Activated naive CD8-positive, alpha-beta T cell treated with anti-CD3 and anti-CD28 coated beads, Interleukin-2, amount 50 U/mL, for 16 hours (primary cell): Measurements from ENCODE around the gene AGBL1.
"Not testable (repeated sequence)": the region's sequence is repeated elsewhere in the genome, so short reads cannot be mapped to it uniquely, and the experiment has no call there.

ENCODE experiments used
- DNase-seq: peaks from one replicate; pipeline ENCODE4 v3.0.0-alpha.2; 2020; ENCODE audit warnings: low read depth, low spot score

Gene AGBL1

DNA sequence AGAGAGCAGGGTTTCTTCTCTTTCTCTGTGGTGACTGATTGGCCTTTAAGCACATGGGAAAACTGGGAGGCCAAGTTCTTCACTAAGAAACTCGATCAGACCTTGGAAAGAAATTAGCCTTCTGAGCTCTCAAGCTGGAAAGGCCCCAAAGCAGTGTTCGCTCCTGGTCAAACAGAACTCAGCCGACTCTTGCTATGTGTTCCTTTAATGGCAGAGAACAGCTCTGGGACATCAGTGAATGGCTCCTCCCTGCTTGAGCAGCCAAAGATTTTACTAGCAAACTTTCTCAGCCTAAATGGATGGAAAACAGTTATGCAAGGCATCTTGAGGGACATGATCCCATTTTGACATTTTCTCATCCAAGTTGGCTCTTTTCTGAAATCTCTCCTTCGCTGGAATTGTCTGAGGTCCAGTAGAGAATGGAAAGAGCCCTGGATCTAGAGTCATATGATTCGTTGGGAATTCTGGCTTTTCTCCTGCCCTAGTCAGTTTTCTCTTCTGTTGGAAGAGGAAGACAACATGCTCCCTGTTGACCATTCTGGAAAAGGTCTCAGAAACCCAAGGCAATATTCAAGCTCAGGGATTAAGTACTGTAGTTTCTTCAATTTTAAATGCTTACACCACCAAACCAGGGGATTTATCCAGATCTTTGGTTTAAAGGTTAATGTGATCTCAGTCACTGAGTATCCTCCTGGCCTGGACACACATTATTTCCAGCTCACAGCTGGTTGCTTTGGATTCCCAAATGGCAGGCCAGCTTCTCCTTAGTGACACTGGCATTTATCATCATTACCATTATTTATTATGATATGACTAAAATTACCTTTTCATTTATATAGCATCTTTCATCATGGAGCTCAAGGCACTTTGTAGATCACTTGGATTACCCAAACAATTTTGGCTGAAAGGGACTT is 319.6 kb downstream of the AGBL1 start:
- no peak for DNase-seq

DNA sequence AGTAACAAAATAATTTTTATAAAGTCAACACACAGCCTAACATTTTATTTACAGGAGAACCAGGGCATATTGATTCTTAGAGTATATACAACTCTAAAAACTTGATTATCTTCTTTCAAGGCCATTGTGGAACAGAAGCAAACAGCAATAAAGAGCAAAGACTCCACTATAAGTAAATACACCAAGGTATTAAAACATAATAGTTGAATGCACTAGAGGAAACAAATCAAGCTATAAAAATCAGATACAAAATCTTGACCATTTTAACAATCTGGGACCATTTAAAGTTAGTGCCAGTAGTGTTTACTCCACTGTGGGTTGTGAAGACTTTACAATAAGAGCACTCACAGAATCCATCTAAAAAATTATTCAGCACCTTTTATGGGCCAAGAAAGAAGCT is 323.6 kb downstream of the AGBL1 start:
- no peak for DNase-seq

DNA sequence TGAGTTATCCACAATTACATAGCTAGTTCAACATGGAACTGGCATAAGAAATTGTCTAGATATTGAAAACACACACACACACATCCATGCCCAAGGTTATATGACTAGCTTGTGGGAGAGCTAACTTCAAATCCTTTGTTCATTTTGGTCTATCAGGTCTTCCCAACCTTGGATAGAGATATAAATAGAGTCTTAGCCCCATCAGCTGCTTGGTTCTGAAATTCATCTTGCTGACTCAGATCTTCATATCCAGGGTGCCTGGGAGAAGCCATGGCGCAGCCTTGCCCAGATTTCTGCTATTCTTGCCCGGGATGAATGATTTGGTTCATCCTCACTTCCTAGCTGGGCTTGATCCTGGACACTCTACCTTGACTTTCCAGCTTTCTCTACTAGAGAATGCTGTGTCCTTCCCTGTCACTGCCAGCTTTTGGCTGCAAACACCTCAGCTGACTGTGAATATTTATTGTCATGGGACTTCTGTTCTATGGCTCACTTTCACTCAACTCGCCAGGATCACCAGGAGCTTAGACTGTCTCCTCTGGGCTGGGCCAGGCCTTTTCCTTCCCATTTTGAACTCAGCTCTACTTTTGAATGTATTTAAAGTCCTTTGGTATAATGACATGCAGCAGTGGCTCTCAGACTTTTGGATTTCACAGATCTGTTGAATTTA is 324.4 kb downstream of the AGBL1 start:
- no peak for DNase-seq

DNA sequence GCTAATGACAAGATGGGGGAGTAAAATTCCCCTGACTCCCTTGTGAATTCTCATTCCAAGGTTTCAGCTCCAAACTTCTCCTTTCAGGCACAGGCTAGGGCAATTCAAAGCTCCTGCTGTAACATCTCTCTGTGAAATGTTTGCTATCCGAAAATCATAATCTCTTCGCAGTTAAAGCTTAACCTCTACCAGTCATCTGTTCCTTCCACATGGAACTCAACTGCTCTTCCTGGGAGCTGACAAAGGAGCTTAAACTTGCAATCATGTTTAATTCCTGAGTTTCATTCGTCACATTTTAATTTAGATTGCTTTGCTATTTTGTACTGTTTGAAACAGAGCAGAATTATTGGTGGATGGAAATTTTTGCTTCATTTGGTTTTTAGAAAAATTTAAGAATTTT is 328.6 kb downstream of the AGBL1 start:
- no peak for DNase-seq

DNA sequence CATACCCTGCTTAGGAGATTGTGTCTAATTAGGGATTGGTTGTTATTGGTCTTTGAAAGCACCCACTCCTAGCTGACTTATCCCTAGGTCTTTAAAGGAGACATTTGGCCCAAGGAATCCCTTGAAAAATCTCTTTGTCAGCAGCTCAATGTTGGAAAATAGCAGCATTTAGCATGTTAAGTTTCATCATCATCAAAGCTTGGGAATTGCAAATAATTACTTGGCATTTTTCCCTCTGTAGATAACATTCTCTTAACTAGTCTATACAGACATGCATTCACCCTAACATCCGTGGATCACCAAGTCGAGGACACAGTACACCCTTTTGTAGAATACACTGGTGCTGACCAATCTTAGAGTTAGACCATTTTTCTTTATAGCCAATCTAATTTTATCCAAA is 332.2 kb downstream of the AGBL1 start:
- DNase-seq, result no peak

DNA sequence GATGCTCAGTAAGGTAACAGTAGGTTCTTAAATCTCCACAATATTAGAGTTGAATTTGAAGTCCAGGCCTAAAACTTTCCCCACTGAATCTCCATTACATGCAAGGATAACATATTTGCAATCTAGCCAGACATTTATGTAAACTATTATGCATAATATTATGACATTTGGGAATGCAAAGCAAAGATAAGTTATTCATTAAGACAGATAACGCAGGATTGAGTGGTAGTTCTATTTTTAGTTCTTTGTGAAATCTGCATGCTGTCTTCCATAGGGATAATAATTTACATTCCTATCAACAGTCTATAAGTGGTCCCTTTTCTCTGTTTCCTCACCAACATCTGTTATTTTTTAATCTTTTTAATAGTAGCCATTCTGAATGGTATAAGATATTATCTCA is 333.5 kb downstream of the AGBL1 start:
- DNase-seq, result no peak

DNA sequence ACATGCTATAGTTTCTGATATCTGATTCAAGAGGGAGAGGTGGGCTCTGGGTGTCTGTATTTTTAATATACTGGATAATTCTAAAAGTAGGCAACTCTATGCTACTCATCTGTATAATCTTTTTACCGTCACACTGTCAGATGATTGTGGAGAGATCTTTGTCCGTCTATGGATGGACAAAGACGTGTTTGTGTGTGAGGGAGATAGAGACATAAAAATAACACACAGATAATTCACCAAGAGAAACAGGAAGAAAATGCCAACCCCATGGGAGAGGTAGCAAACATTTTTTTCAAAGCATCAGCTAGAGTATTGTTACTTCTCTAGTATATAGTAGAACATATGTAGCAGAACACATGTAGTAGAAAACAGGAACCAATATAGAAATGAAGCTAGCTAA is 346.1 kb downstream of the AGBL1 start:
- no peak for DNase-seq

DNA sequence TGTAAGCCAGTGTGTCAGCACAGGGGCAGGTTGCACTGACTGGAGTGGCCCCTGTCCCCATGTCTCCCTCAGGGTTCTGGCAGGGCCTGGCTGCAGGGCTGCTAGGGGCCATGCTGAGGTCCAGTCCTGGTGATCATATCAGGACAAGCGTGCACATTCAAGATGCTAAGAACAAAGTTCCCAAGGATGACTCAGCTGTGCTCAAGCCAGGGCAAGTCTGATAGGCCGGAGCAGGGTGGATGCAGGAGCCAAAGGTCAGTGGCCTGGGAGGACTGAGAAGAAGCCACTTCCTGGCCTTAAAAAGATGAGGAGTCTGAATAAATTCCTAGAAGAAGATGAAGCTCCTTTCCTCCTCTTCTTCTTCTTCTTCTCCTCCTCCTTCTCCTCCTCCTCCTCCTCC is 353.2 kb downstream of the AGBL1 start:
- no peak for DNase-seq

DNA sequence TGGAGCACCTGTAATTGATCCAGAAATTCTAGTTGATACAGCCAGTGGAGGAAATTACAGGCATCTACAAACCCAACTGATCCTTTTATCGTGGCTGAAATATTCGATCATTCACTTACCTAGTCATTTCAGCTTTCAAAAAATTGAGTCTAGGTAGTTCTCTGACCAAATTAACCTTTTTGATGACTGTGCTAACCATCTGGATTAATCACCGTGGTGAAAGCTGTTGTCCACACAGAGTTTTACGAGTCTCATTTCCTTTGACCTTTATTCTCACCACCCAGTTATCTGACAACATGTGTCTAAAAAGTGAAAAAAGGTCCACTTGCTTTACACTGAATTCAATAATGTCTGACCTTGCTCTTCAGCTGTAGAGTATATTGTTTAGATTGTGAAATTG is 354.3 kb downstream of the AGBL1 start:
- DNase-seq, result no peak

DNA sequence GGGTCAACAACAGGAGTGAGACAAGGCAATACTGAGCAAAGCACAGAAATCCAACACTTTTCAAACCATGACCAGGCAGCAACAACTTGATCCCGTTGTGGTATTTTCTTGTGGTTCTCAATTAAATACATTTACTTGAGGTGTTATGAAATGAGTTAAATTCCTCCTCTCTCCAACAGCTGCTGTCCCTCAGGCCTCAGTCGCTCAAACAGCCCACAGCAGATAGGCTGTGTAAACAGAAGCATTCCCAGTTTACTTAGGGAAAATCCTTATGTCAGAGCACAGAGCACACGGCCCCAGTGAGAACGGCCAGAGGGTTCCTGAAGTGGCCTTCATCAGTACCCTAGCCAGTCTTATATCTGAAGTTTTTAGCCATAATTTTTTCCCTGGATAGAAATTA is 359.9 kb downstream of the AGBL1 start:
- DNase-seq, result no peak

DNA sequence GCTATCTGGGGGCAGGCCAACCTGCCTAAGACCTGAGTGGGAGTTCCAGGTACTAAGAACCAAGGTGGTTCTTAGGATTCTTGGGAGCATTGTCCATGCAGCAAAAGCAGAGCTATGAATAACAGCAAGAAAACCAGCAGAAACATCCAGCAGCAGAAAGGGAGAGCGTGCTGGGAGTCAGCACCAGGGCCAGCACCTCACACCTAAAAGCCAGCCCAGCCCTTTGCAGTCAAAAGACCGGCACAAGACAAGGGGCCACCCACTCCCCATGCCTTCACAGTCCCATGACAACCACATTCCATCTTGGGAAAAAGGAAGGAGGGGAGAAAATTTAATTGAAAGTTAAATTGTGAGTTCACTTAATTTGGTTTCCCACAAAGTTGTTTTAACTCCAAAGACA is 364.9 kb downstream of the AGBL1 start:
- DNase-seq, result no peak

DNA sequence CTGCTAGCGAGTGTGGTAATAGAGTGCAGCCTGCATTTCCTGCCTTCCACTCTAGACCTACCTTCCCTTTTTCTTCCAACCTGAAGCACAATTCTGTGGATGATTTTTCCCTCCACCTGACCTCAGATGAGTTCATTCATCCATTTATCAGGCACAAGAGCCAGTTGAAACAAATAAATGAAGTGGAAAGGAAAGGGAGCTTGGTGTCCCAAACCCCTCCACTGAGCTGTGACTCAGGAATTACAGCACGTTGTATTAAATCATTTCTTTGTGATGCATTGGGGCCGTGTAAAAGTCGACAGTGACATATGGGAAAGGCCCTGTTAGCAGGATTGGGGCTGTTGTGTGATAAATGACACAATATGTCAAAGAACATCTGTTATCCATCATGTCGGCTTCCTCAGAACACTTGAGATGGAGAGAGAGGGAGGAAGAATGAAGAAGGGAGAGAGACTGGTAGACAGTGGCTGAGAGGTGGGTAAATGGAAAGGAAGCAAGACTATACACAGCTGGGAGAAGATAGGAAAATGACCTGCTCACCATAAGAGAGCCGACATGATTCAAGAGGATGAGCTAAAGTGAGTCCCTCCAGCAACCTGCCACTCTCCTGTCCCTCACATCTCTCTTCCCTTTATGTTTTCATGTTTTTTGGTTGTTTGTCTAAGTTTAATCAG is 366.0 kb downstream of the AGBL1 start:
- DNase-seq, result no peak

DNA sequence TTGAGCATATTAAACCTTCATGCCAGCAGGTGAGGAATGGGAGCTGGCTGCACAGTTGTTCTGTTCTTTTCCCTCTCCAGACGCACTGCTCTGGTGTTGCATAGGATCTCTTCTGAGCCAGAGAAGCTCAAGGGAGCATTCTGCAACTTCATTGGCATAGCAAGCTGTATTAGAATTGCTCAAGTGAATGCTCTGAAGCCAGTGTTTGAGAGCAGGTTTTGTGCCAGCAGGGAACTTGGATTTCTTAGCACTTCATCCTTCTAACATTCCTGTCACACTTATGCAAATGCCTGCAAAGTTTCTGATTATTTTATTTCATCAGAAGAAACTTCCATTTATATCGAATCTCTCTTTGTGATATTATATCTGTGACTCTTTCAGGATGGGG is 366.6 kb downstream of the AGBL1 start:
- DNase-seq, result no peak

DNA sequence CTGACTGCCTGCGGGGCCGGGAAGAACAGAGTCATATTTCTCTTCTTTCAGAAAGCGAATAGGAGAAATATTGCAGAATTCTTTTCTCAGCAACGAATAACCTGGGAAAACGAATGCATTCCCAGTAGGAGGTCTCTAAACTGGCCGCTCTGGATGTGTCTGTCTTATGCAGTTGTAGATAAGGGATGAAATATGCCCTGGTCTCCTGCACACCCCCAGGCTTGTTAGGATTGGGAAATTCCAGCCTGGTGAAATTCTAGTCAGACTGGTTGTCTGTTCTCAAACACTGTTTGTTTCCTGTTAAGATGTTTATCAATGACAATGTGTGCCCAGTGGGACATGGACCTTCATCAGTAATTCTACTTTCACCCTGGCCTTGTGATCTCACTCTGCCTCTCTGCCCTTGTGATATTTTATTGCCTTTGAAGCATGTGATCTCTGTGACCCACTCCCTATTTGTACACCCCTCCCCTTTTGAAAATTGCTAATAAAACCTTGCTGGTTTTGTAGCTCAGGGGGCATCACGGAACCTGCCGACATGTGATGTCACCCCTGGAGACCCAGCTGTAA is 385.9 kb downstream of the AGBL1 start:
- DNase-seq, result not testable (repeated sequence)

DNA sequence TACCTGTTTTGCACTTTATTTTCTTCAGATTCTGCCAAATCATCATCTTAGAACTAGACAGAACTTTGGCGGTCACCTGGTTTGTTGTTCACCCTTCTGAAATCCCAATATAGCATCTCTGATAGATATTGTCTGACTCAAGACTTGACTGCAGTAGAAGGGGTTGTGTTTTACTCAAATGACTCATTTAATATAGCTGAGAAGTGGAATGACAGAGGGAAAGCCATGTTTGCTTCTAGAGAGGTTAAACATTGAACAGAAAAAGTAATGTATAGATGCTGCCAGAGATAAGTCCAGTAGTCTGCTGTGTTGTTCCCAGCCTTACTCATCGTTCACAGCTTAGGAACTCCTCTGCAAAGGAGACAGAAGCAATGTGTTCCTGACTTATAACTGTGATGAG is 402.0 kb downstream of the AGBL1 start:
- no peak for DNase-seq

DNA sequence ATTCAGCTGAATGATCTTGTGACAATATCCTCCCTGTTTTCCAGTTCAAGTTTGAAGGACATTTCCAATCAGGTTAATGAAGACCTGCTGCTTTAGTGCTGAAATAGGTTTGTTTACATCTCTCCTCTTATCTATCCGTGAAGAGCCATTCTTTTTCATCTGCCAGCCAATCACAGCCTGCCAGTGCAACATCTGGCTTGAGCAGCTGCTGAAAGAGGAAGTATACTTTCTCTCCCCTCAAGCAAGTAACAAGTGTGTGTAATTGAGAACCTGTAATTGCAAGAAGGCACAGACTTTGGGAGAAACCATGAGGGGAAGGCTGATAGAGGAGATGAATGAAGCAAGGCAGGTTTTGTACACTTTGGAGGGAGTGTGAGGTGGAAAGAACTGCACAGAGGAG is 404.3 kb downstream of the AGBL1 start:
- DNase-seq, result no peak

DNA sequence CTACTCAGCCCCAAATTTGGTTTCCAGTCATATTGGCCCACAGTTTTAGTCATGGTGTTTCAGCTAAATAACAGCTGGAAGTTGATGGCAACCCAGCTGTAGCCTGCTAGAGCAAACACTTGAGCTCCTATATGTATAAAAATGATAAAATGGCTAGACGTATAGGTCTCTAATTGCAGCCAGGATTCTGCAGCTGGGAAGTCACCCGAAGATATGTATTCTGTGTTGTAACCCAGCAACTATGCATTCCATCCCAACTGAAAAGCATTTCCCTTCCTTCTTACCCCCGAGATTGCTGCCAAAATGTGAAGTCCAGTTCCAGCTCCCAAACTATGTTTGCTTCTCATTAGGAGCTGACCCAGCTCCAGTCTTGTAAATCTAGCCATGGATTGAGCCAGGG is 408.4 kb downstream of the AGBL1 start:
- no peak for DNase-seq

DNA sequence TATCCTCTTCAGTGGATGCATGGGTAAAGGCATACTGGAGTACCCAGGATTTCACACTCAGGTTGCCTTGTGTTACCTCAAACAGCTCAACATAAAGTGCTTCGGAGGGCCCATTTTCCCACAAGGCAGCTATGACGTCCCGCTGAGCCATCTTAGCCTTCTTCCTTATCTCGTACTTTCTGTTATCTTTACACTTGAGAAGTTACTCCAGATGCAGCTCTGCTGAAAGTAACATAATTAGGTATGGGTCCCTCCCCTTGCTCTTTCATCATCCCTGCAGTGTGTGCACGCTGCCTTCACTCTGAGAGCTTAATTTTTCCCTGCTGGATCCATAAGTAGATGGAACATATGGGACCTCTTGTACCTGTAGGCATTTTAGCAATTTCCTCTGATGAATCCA is 410.3 kb downstream of the AGBL1 start:
- DNase-seq, result no peak

DNA sequence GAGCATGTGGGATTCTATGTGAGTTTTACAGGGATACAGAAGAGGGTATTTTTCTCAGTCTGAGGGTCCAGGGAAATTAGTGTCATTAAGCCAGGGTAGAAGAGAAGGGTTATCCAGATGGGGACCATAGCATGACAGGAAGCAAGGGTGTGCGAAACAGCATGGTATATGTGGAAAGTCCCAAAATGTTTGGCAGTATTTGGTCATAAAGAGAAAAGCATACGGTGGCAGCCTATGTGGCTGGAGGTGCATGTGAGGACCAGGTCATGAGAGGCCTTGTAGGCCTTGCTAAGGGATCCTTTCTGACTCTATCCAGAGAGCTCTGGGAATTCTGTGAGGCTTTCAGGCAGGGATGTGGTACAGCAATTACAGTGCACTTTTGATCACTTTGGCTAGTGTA is 411.4 kb downstream of the AGBL1 start:
- no peak for DNase-seq

DNA sequence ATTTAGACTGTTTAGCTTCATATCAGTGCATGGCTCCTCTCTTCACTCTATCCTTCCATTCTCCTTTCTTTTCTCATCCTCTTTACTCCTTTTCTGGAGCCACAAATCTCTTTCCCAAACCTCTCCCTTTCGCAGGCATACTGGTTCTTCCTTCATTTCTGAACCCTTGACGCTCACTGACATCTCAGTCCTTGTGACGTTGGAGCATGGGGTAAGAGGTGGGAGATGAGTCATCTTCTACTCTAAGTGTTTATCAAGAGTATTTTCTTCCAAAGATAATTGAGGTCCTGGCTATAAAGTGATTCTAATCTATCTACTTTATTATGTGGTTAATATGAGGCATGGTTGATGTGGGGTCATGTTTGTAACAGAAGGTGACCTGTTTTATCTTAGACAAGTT is 414.2 kb downstream of the AGBL1 start:
- DNase-seq, result no peak

DNA sequence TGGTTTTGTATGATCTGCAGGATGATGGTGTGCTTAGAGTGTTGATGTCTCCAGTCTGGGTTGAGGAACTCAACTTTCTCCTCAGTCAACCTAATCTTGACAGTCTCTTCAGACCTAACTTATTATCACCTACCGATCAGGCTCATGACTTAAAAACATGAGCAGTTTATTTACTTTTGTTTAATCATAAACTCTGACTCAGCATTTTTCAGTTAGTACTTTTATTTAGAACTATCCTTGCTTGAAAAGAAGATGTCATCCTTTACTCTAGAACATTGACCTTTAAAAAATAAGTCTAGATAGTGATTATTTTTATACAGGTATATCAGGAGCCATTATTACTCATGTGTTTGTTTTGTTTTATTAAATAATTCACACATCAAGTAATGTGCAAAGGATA is 414.8 kb downstream of the AGBL1 start:
- no peak for DNase-seq

DNA sequence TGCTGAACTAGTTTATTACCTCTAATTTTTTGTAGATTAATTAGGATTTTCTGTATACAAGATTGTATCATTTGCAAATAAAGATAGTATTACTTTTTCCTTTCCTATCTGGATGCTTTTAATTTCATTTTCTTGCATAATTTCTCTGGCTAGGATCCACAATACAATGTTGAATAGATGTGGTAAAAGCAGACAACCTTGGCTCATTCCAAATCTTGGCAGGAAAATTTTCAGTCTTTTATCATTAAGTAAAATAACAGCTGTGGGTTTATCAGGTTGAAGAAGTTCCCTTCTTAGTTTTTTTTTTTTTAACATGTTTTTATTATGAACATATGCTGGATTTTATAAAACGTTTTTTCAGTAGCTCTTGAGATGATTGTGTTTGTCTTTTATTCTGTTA is 422.6 kb downstream of the AGBL1 start:
- DNase-seq, result no peak
